ENCODE results near the gene PCDHGA6. TPM values are rescaled to one million over a fixed set of nuclear protein-coding genes. Genes with fewer than 3 reads are reported as not detected.

The PCDHGA6 gene
- polyA plus RNA-seq, 1 of the 3 experiments (the other 2 are of a cell fraction) = 1.4 TPM

DNA sequence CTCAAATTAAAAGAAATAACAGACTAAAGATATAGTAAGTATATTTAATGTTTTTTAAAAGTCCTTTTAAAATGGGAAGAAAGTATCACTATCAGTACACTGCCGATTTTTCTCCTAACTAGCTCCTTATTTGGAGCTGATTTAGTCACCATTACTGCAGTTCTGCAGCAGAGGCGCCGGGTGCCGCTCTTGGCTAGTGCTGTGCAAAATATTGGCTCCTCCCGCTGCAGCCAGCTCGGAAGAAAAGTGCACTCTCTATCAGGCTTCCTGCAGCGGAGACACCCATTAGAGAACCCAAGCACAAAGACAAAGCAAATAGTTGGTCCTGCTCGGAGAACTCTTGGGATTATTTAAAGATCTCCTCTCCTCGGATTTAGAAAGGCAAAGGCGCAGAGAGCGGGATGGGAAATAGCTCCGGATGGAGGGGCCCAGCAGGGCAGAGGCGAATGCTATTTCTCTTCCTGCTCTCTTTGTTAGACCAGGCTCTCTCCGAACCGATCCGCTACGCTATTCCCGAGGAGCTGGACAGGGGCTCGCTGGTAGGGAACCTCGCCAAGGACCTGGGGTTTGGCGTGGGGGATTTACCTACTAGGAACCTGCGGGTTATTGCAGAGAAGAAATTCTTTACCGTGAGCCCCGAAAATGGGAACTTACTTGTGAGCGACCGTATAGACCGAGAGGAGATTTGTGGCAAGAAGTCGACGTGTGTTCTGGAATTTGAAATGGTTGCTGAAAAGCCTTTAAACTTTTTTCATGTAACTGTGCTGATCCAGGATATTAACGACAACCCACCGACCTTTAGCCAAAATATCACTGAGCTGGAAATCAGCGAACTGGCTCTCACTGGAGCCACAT is 3.5 kb upstream of the PCDHGA6 start, which contains the start of gene PCDHGB3:
PCDHGB3 (plus strand) TSS at position 249 of the 855 bp plus-strand sequence; CDS start at position 402, 153 bp downstream.
- 56% methylated on average over 32 of the region's 32 CpGs for WGBS (ENCODE audit: low lambda C conversion rate)
- no peak within 1 kb of the TSS for H3K4me2 ChIP-seq
- H3K9ac ChIP-seq = no peak within 1 kb of the TSS
- no peaks in the 10 kb centered on the region for H3K9me2 ChIP-seq
- H4K20me1 ChIP-seq (ENCODE audit: insufficient read depth) = no peaks in the 10 kb centered on the region
- no peaks in the 10 kb centered on the region for H3K79me2 ChIP-seq (ENCODE audit: insufficient read depth)
- H3K4me1 ChIP-seq (ENCODE audit: control insufficient read depth in 1 of 2, insufficient read depth in 2 of 2, low read depth in 1 of 2, low read length in 1 of 2) = no peaks in the 10 kb centered on the region
- no peak within 1 kb of the TSS for H3K27ac ChIP-seq (ENCODE audit: low read depth in 2 of 2, low read length in 1 of 2)
- no peak for TF ChIP-seq FOXJ3 (CRISPR knock-in tag; IDR thresholded peaks at IDR 0.05)
- no peak for TF ChIP-seq RCOR1 (IDR thresholded peaks at IDR 0.05; ENCODE audit: low read length)
- no peak for TF ChIP-seq TEAD4 (IDR thresholded peaks at IDR 0.05; ENCODE audit: borderline replicate concordance, insufficient read depth)
- TF ChIP-seq EZH2phosphoT487 (IDR thresholded peaks at IDR 0.05; ENCODE audit: borderline replicate concordance, low read depth) = no peak
- TF ChIP-seq, protein P1, sequence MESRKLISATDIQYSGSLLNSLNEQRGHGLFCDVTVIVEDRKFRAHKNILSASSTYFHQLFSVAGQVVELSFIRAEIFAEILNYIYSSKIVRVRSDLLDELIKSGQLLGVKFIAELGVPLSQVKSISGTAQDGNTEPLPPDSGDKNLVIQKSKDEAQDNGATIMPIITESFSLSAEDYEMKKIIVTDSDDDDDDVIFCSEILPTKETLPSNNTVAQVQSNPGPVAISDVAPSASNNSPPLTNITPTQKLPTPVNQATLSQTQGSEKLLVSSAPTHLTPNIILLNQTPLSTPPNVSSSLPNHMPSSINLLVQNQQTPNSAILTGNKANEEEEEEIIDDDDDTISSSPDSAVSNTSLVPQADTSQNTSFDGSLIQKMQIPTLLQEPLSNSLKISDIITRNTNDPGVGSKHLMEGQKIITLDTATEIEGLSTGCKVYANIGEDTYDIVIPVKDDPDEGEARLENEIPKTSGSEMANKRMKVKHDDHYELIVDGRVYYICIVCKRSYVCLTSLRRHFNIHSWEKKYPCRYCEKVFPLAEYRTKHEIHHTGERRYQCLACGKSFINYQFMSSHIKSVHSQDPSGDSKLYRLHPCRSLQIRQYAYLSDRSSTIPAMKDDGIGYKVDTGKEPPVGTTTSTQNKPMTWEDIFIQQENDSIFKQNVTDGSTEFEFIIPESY (IDR thresholded peaks at IDR 0.05; ENCODE audit: borderline replicate concordance, low read depth) = no peak
- TF ChIP-seq CHD2 (IDR thresholded peaks at IDR 0.05; ENCODE audit: low read length, partially characterized antibody) = no peak
- TF ChIP-seq RAD21 (IDR thresholded peaks at IDR 0.05; ENCODE audit: low read length) = no peak
- no peak for TF ChIP-seq GABPA (IDR thresholded peaks at IDR 0.05; ENCODE audit: low read depth)
- no peak for TF ChIP-seq GATA2 (CRISPR knock-in tag; IDR thresholded peaks at IDR 0.05)
- TF ChIP-seq JUND (IDR thresholded peaks at IDR 0.05) = no peak
- TF ChIP-seq NRF1 (IDR thresholded peaks at IDR 0.05; ENCODE audit: low read depth, low read length) = no peak
- no peak for TF ChIP-seq FOSL2 (IDR thresholded peaks at IDR 0.05; ENCODE audit: borderline replicate concordance, low read depth)
- DNase-seq = no peak
- H3K27me3 ChIP-seq (ENCODE audit: insufficient read depth) = no peaks in the 10 kb centered on the region
- H3K4me3 ChIP-seq (ENCODE audit: low read depth in 2 of 2, low read length in 1 of 2) = no peak within 1 kb of the TSS; a peak in 1 of 4 replicates
- ChIA-PET POLR2A (no interaction called here), CTCF (interaction anchor here (0.8 to 2.8 kb wide), 7 partner anchors 13 to 197 kb away, joined by 3 to 11 read pairs (median 4); partner anchors contain the start of gene TAF7)
- H3K36me3 ChIP-seq (replicated peaks in 1 of 2; ENCODE audit: control insufficient read depth in 1 of 2, insufficient read depth in 2 of 2, low read length in 1 of 2) = peaks cover 0 to 16% of the 10 kb centered on the region in 2 experiments
- no peaks in the 10 kb centered on the region for H3F3A ChIP-seq (replicated peaks; ENCODE audit: insufficient read depth)
- no peak within 1 kb of the TSS for H2AFZ ChIP-seq (ENCODE audit: low read depth)
- H3K9me3 ChIP-seq = peaks cover 7% of the 10 kb centered on the region

DNA sequence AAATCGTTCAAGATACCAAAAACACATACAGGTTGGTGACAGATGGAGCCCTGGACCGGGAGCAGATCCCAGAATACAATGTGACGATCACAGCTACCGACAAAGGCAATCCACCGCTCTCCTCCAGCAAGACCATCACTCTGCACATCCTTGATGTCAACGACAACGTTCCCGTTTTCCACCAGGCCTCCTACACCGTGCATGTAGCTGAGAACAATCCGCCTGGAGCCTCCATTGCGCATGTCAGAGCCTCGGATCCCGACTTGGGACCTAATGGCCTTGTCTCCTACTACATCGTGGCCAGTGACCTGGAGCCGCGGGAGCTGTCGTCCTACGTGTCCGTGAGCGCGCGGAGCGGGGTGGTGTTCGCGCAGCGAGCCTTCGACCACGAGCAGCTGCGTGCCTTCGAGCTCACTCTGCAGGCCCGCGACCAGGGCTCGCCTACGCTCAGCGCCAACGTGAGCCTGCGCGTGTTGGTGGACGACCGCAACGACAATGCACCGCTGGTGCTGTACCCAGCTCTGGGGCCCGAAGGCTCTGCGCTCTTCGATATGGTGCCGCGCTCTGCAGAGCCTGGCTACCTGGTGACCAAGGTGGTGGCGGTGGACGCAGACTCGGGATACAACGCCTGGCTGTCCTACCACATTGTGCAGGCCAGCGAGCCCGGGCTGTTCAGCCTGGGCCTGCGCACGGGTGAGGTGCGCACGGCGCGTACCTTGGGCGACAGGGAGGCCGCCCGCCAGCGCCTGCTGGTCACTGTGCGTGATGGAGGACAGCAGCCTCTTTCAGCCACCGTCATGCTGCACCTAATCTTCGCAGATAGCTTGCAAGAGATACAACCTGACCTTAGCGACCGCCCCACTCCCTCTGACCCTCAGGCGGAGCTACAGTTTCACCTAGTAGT is 1.9 kb upstream of the PCDHGA6 start:
- TF ChIP-seq, protein P2, sequence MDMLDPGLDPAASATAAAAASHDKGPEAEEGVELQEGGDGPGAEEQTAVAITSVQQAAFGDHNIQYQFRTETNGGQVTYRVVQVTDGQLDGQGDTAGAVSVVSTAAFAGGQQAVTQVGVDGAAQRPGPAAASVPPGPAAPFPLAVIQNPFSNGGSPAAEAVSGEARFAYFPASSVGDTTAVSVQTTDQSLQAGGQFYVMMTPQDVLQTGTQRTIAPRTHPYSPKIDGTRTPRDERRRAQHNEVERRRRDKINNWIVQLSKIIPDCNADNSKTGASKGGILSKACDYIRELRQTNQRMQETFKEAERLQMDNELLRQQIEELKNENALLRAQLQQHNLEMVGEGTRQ (IDR thresholded peaks at IDR 0.05; ENCODE audit: borderline replicate concordance, low read depth, low read length) = no peak
- H3K9me3 ChIP-seq = peaks cover 7% of the 10 kb centered on the region
- POLR2A ChIA-PET = no interaction called here

More for the DNA sequence above, 1.9 kb upstream of the PCDHGA6 start:
- CTCF ChIA-PET = interaction anchor here (0.7 to 2.8 kb wide), 6 partner anchors 11 to 192 kb away, joined by 3 to 11 read pairs (median 4); partner anchors contain the start of gene TAF7
- H4K20me1 ChIP-seq (ENCODE audit: insufficient read depth) = no peaks in the 10 kb centered on the region
- no peak overlapping the region for H2AFZ ChIP-seq (ENCODE audit: low read depth)
- H3K4me2 ChIP-seq = no peak overlapping the region
- WGBS (ENCODE audit: low lambda C conversion rate) = 85% methylated on average over 58 of the region's 69 CpGs
- H3K9ac ChIP-seq = no peak overlapping the region
- no peaks in the 10 kb centered on the region for H3K9me2 ChIP-seq
- H3F3A ChIP-seq (replicated peaks; ENCODE audit: insufficient read depth) = no peaks in the 10 kb centered on the region
- peaks cover 0 to 16% of the 10 kb centered on the region in 2 experiments for H3K36me3 ChIP-seq (replicated peaks in 1 of 2; ENCODE audit: control insufficient read depth in 1 of 2, insufficient read depth in 2 of 2, low read length in 1 of 2)
- no peak for DNase-seq
- no peaks in the 10 kb centered on the region for H3K27me3 ChIP-seq (ENCODE audit: insufficient read depth)
- H3K27ac ChIP-seq (ENCODE audit: low read depth in 2 of 2, low read length in 1 of 2) = no peak overlapping the region
- no peaks in the 10 kb centered on the region for H3K79me2 ChIP-seq (ENCODE audit: insufficient read depth)
- no peak overlapping the region; a peak in 1 of 4 replicates for H3K4me3 ChIP-seq (ENCODE audit: low read depth in 2 of 2, low read length in 1 of 2)
- no peaks in the 10 kb centered on the region for H3K4me1 ChIP-seq (ENCODE audit: control insufficient read depth in 1 of 2, insufficient read depth in 2 of 2, low read depth in 1 of 2, low read length in 1 of 2)
